HT1080 (cell line): ENCODE data around the gene TMEM63C. TPM values are rescaled to one million over a fixed set of nuclear protein-coding genes. Genes with fewer than 3 reads are reported as not detected.

Experiments
- small RNA-seq: library from RNA; depleted of rRNA; stranded (forward); fragments of <200 nt; gene quantifications from one replicate; pipeline ENCODE3, GENCODE V24; 2014
- total RNA-seq: library from RNA; depleted of rRNA; stranded (reverse); fragments of >200 nt; shearing (Covaris generic); gene quantifications from 2 replicates; pipeline ENCODE4 v1.2.3, GENCODE V29; 2014; rRNA removed

TMEM63C gene
- total RNA-seq, 1 experiment from 2014 or later = not detected

Small RNAs within 50 kb of the gene (small RNA-seq; reads per million reads assigned to genes)
- gene MIR1260A (not detected), gene RF00421 (not detected)

Other genes with a start within 250 kb of the TMEM63C start
- gene IRF2BPL, start 153.1 kb upstream of the TMEM63C start, total RNA-seq = 22.0 and 27.6 TPM in 2 replicates
- 10.4 and 12.9 TPM in 2 replicates for gene CIPC, start 83.5 kb upstream of the TMEM63C start, total RNA-seq
- gene ZDHHC22, start 40.0 kb upstream of the TMEM63C start, total RNA-seq = 0.10 TPM in 1 of 2 replicates, not detected in the other
- not detected in 2 replicates for gene NGB, start 89.4 kb downstream of the TMEM63C start, total RNA-seq
- gene POMT2, start 139.1 kb downstream of the TMEM63C start, total RNA-seq = 13.7 and 15.1 TPM in 2 replicates
- 46.9 and 57.1 TPM in 2 replicates for gene GSTZ1, start 139.2 kb downstream of the TMEM63C start, total RNA-seq
- gene TMED8, start 195.3 kb downstream of the TMEM63C start, total RNA-seq = 11.8 and 13.7 TPM in 2 replicates
- 0.84 and 2.6 TPM in 2 replicates for gene SAMD15, start 195.6 kb downstream of the TMEM63C start, total RNA-seq
- 0.07 TPM in 1 of 2 replicates, not detected in the other for gene NOXRED1, start 241.7 kb downstream of the TMEM63C start, total RNA-seq